Keratinocyte (primary cell): Measurements from ENCODE around the gene TIGAR. TPM values are rescaled to one million over a fixed set of nuclear protein-coding genes. Genes with fewer than 3 reads are reported as not detected.
A peak's percentile ranks its signal among the peaks of the same experiment; 100 is the strongest.

Source experiments
- DNase-seq: peaks from one replicate; pipeline ENCODE4 v3.0.0-alpha.2; 2011; ENCODE audit warnings: low read depth, missing footprints, low spot score
- FAIRE-seq: peaks from 2 replicates; lab custom pipeline; 2011; peaks lifted over from hg19 to GRCh38; lab: Jason Lieb, UNC
- H2AFZ ChIP-seq: 2 replicates; pipeline ENCODE4 v1.6.0; 2012; ENCODE audit warnings: low read length, control low read depth, inconsistent platforms; ENCODE audit not compliant: control insufficient read depth
- H3K27ac ChIP-seq: 2 replicates; pipeline ENCODE4 v1.5.1; 2011; ENCODE audit warnings: low read length; ENCODE audit not compliant: control insufficient read depth, insufficient read depth
- H3K27me3 ChIP-seq: 3 replicates; pipeline ENCODE4 v1.6.0; 2011; ENCODE audit warnings: low read length; ENCODE audit not compliant: control insufficient read depth, insufficient read depth; ENCODE audit errors: extremely low read depth
- H3K36me3 ChIP-seq, 2 experiments: 2 replicates in 1 of 2; 3 replicates in 1 of 2; pipeline ENCODE4 v1.5.1; 2011; ENCODE audit warnings: low read length in 2 of 2, mild to moderate bottlenecking in 1 of 2; ENCODE audit not compliant: control insufficient read depth in 2 of 2, insufficient read depth in 2 of 2; ENCODE audit errors: extremely low read depth in 1 of 2
- H3K4me1 ChIP-seq: 3 replicates; pipeline ENCODE4 v1.5.1; 2011; ENCODE audit warnings: low read length; ENCODE audit not compliant: control insufficient read depth, insufficient read depth; ENCODE audit errors: extremely low read depth
- H3K4me2 ChIP-seq: 3 replicates; pipeline ENCODE4 v1.6.0; 2011; ENCODE audit warnings: low read depth, low read length; ENCODE audit not compliant: control insufficient read depth, insufficient read depth; ENCODE audit errors: extremely low read depth
- H3K4me3 ChIP-seq, 3 experiments: fragments of 200-600 bp in 1 of 3; sonication (generic) in 1 of 3; 2 replicates in 2 of 3; 3 replicates in 1 of 3; pipeline ENCODE4 v1.5.1; 2011 to 2016; ENCODE audit warnings: low read length in 3 of 3, mild to moderate bottlenecking in 3 of 3, control low read depth in 2 of 3, inconsistent platforms in 1 of 3, low read depth in 1 of 3, mixed read lengths in 1 of 3, mixed run types in 1 of 3, moderate library complexity in 1 of 3; ENCODE audit not compliant: control insufficient read depth in 2 of 3, insufficient read depth in 2 of 3; ENCODE audit errors: extremely low read depth in 1 of 3
- H3K79me2 ChIP-seq: 2 replicates; pipeline ENCODE4 v1.6.0; 2012; ENCODE audit warnings: low read length; ENCODE audit not compliant: control insufficient read depth, insufficient read depth
- H3K9ac ChIP-seq: 3 replicates; pipeline ENCODE4 v1.6.0; 2011; ENCODE audit warnings: low read length; ENCODE audit not compliant: control insufficient read depth, insufficient read depth; ENCODE audit errors: extremely low read depth
- H3K9me1 ChIP-seq: 3 replicates; pipeline ENCODE4 v1.6.0; 2011; ENCODE audit warnings: low read length; ENCODE audit not compliant: control insufficient read depth, insufficient read depth; ENCODE audit errors: extremely low read depth
- H3K9me3 ChIP-seq: 2 replicates; pipeline ENCODE4 v1.5.1; 2012; ENCODE audit warnings: low read depth, low read length; ENCODE audit not compliant: control insufficient read depth
- H4K20me1 ChIP-seq: 3 replicates; pipeline ENCODE4 v1.6.0; 2011; ENCODE audit warnings: low read length; ENCODE audit not compliant: control insufficient read depth, insufficient read depth; ENCODE audit errors: extremely low read depth
- CTCF ChIP-seq, 3 experiments: IDR thresholded peaks in 1 of 3; conservative IDR thresholded peaks in 1 of 3; optimal IDR thresholded peaks in 1 of 3; 2 replicates in 2 of 3; 3 replicates in 1 of 3; pipeline versions ENCODE3 to v1.5.1; 2011; ENCODE audit warnings: low read length in 3 of 3, mild to moderate bottlenecking in 3 of 3, moderate library complexity in 2 of 3, control low read depth in 1 of 3, inconsistent platforms in 1 of 3; ENCODE audit not compliant: insufficient read depth in 2 of 3; ENCODE audit errors: extremely low read depth in 1 of 3
- EZH2 ChIP-seq: IDR thresholded peaks from one replicate; pipeline ENCODE4 v1.6.1; 2012; ENCODE audit warnings: inconsistent platforms, mild to moderate bottlenecking, low read length, moderate library complexity
- dilution Hi-C: fragments of 300-500 bp; cut with MboI; formaldehyde crosslinking; loops from one replicate; pipeline ENCODE4 v1.7.0; 2020; ENCODE audit warnings: low sequenced_read_pairs; ENCODE audit not compliant: extremely low pct_ligation_motif_present
- polyA plus RNA-seq, 5 experiments: library from polyadenylated mRNA; depleted of rRNA in 3 of 5; stranded (reverse) in 3 of 5; stranded (forward) in 1 of 5; unstranded in 1 of 5; fragments of >200 nt; gene quantifications; 1 replicate in 1 of 5; 2 replicates in 3 of 5; 3 replicates in 1 of 5; pipeline versions ENCODE4 v1.2.1 to v1.2.3, GENCODE V29; 2011 to 2012; ENCODE audit warnings: missing spikeins in 2 of 5, low read depth in 1 of 5, low replicate concordance in 1 of 5

TIGAR gene
- polyA plus RNA-seq, 1 donor (not counting 4 experiments of a cell fraction or from before 2014, with no cell fraction given): 37.3 TPM

GRCh38 chr12:4276524-4277204 lies 44.3 kb upstream of the TIGAR start:
- Histone ChIP-seq H3K27ac (peak overlapping the region; percentile 93), H3K4me3 (peak overlapping the region; percentile 75 to 95 (median 94)), H3K4me1 (peaks cover 35% of the 10 kb centered on the region), H3K4me2 (peak overlapping the region; percentile 88), H3K79me2 (peaks cover 82% of the 10 kb centered on the region), H2AFZ (no peak overlapping the region), H3K9me1 (no peaks in the 10 kb centered on the region), H3K36me3 (peaks cover 43 to 56% of the 10 kb centered on the region in 2 experiments), H4K20me1 (peaks cover 50% of the 10 kb centered on the region), H3K9ac (peak overlapping the region; percentile 98), H3K9me3 (no peaks in the 10 kb centered on the region), H3K27me3 (no peaks in the 10 kb centered on the region)
- FAIRE-seq (peak; percentile 96), DNase-seq (peak; percentile 72)
- dilution Hi-C loops: no loop called here
- TF ChIP-seq EZH2 (no peak), CTCF (optimal IDR thresholded peaks at IDR 0.05 in 1 of 3, IDR thresholded peaks at IDR 0.05 in 1 of 3, conservative IDR thresholded peaks at IDR 0.05 in 1 of 3; ENCODE audit: extremely low read depth in 1 of 3, insufficient read depth in 2 of 3, low read length in 3 of 3) (peak; percentile 82 to 90 (median 83))

DNA sequence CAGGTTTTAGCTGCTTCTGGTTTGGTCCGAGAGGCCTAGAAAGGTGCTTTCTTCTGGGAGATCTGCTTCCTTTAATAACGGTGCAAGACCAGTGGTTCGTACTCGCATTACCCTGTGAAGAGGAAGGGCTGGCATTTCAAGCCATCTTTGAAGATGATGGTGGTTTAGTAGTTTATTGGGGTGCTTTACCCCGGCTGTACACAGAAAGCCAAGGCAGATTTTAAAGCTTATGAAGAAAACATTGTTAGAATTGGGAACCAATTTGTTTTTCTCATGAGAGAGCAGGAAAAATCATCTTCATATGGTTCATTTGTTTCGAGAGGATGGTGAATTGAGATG lies 43.8 kb upstream of the TIGAR start:
- Histone ChIP-seq H3K36me3 (peaks cover 47 to 60% of the 10 kb centered on the region in 2 experiments), H3K4me1 (peaks cover 35% of the 10 kb centered on the region), H3K9me1 (no peaks in the 10 kb centered on the region), H3K27me3 (no peaks in the 10 kb centered on the region), H3K4me2 (peak overlapping the region; percentile 88), H3K27ac (no peak overlapping the region), H3K79me2 (peaks cover 86% of the 10 kb centered on the region), H4K20me1 (peaks cover 53% of the 10 kb centered on the region), H3K9ac (peak overlapping the region; percentile 34), H3K9me3 (no peaks in the 10 kb centered on the region), H2AFZ (no peak overlapping the region), H3K4me3 (peak overlapping the region in 2 of 3 experiments; percentile 7 to 15)
- DNase-seq: no peak
- TF ChIP-seq EZH2 (no peak), CTCF (optimal IDR thresholded peaks at IDR 0.05 in 1 of 3, IDR thresholded peaks at IDR 0.05 in 1 of 3, conservative IDR thresholded peaks at IDR 0.05 in 1 of 3; ENCODE audit: extremely low read depth in 1 of 3, insufficient read depth in 2 of 3, low read length in 3 of 3) (no peak)
- no peak for FAIRE-seq
- dilution Hi-C loops: no loop called here
